H9 (cell line): ENCODE measurements around the gene SH2D6. TPM values are rescaled to one million over a fixed set of nuclear protein-coding genes. Genes with fewer than 3 reads are reported as not detected.

ENCODE experiments used
- DNase-seq: peaks from one replicate; pipeline ENCODE4 v3.0.0-alpha.2; 2017
- H2AFZ ChIP-seq: one replicate; pipeline ENCODE4 v1.6.1; 2013; ENCODE audit warnings: mild to moderate bottlenecking, low read length, control low read depth, moderate library complexity
- H2AK5ac ChIP-seq: 2 replicates; pipeline ENCODE4 v1.6.1; 2013; ENCODE audit warnings: low read length, control low read depth, mixed read lengths; ENCODE audit not compliant: insufficient read length
- H2BK120ac ChIP-seq: one replicate; pipeline ENCODE4 v1.6.1; 2013; ENCODE audit warnings: low read depth, mild to moderate bottlenecking, low read length, control low read depth, inconsistent platforms; ENCODE audit not compliant: poor library complexity, severe bottlenecking
- H2BK12ac ChIP-seq: 2 replicates; pipeline ENCODE4 v1.6.1; 2013; ENCODE audit warnings: low read length, control low read depth, mixed read lengths, low read depth; ENCODE audit not compliant: insufficient read length
- H2BK15ac ChIP-seq: 2 replicates; pipeline ENCODE4 v1.6.1; 2013; ENCODE audit warnings: low read depth, low read length, control low read depth
- H2BK20ac ChIP-seq: one replicate; pipeline ENCODE4 v1.6.1; 2013; ENCODE audit warnings: low read depth, mild to moderate bottlenecking, low read length, control low read depth, inconsistent platforms; ENCODE audit not compliant: poor library complexity, severe bottlenecking
- H2BK5ac ChIP-seq: 2 replicates; pipeline ENCODE4 v1.6.1; 2013; ENCODE audit warnings: low read length, control low read depth, mixed read lengths; ENCODE audit not compliant: insufficient read length
- H3K14ac ChIP-seq: 2 replicates; pipeline ENCODE4 v1.6.1; 2013; ENCODE audit warnings: low read length, control low read depth; ENCODE audit not compliant: insufficient read depth
- H3K18ac ChIP-seq: 2 replicates; pipeline ENCODE4 v1.6.1; 2013; ENCODE audit warnings: low read depth, mild to moderate bottlenecking, mixed read lengths, low read length, control low read depth; ENCODE audit not compliant: insufficient read length
- H3K23ac ChIP-seq: 2 replicates; pipeline ENCODE4 v1.6.1; 2013; ENCODE audit warnings: low read length, control low read depth, mixed read lengths, low read depth; ENCODE audit not compliant: insufficient read length
- H3K23me2 ChIP-seq: 2 replicates; pipeline ENCODE4 v1.6.1; 2013; ENCODE audit warnings: low read depth, mild to moderate bottlenecking, mixed read lengths, low read length, control low read depth; ENCODE audit not compliant: insufficient read length, poor library complexity, severe bottlenecking
- H3K27ac ChIP-seq: 2 replicates; pipeline ENCODE4 v1.5.1; 2013; ENCODE audit warnings: low read length, control low read depth, mixed read lengths, low read depth; ENCODE audit not compliant: insufficient read length
- H3K27me3 ChIP-seq: 2 replicates; pipeline ENCODE4 v1.6.1; 2013; ENCODE audit warnings: low read length, control low read depth, inconsistent platforms; ENCODE audit not compliant: insufficient read depth
- H3K4ac ChIP-seq: 2 replicates; pipeline ENCODE4 v1.6.1; 2013; ENCODE audit warnings: low read depth, mild to moderate bottlenecking, control low read depth, inconsistent platforms, low read length, moderate library complexity
- H3K4me1 ChIP-seq: 2 replicates; pipeline ENCODE4 v1.6.1; 2013; ENCODE audit warnings: low read length, control low read depth, inconsistent platforms; ENCODE audit not compliant: insufficient read depth
- H3K4me2 ChIP-seq: 2 replicates; pipeline ENCODE4 v1.6.1; 2013; ENCODE audit warnings: low read length, control low read depth, mixed read lengths; ENCODE audit not compliant: insufficient read length, insufficient read depth
- H3K56ac ChIP-seq: 2 replicates; pipeline ENCODE4 v1.6.1; 2013; ENCODE audit warnings: low read depth, mild to moderate bottlenecking, mixed read lengths, low read length, control low read depth; ENCODE audit not compliant: insufficient read length
- H3K79me1 ChIP-seq: 2 replicates; pipeline ENCODE4 v1.6.1; 2013; ENCODE audit warnings: low read depth, mild to moderate bottlenecking, moderate library complexity, low read length, control low read depth, inconsistent platforms; ENCODE audit not compliant: insufficient read depth, poor library complexity, severe bottlenecking
- H3K79me2 ChIP-seq: 2 replicates; pipeline ENCODE4 v1.6.1; 2013; ENCODE audit warnings: low read length, control low read depth, inconsistent platforms; ENCODE audit not compliant: insufficient read depth
- H3K9ac ChIP-seq: 2 replicates; pipeline ENCODE4 v1.6.1; 2013; ENCODE audit warnings: low read length, control low read depth, mixed read lengths; ENCODE audit not compliant: insufficient read length; ENCODE audit errors: extremely low read depth
- H3K9me3 ChIP-seq: one replicate; pipeline ENCODE4 v1.6.1; 2013; ENCODE audit warnings: low read depth, low read length, inconsistent platforms; ENCODE audit not compliant: control insufficient read depth
- H3T11ph ChIP-seq: one replicate; pipeline ENCODE4 v1.6.1; 2013; ENCODE audit warnings: mild to moderate bottlenecking, low read length, control low read depth, inconsistent platforms
- H4K20me1 ChIP-seq: one replicate; pipeline ENCODE4 v1.6.1; 2013; ENCODE audit not compliant: control insufficient read depth, insufficient read length, insufficient read depth
- H4K5ac ChIP-seq: 2 replicates; pipeline ENCODE4 v1.6.1; 2013; ENCODE audit warnings: low read depth, mild to moderate bottlenecking, mixed read lengths, low read length, control low read depth; ENCODE audit not compliant: insufficient read length
- H4K8ac ChIP-seq: replicated peaks from 2 replicates; pipeline ENCODE4 v1.6.1; 2013; ENCODE audit warnings: low read length, control low read depth, mixed read lengths, low read depth; ENCODE audit not compliant: insufficient read length
- H4K91ac ChIP-seq: 2 replicates; pipeline ENCODE4 v1.6.1; 2013; ENCODE audit warnings: low read depth, mild to moderate bottlenecking, moderate library complexity, mixed read lengths, low read length, control low read depth; ENCODE audit not compliant: insufficient read length
- H3K27ac Mint-ChIP-seq, 3 experiments: 2 replicates in 2 of 3; 3 replicates in 1 of 3; pipeline ENCODE4 v1.8.0; 2020 to 2021; ENCODE audit warnings: mixed read lengths in 3 of 3, mild to moderate bottlenecking in 1 of 3, moderate library complexity in 1 of 3
- H3K27me3 Mint-ChIP-seq: 2 replicates; pipeline ENCODE4 v1.8.0; 2021; ENCODE audit warnings: low read depth, mild to moderate bottlenecking, moderate library complexity, mixed read lengths
- H3K36me3 Mint-ChIP-seq, 3 experiments: 2 replicates in 2 of 3; 3 replicates in 1 of 3; pipeline ENCODE4 v1.8.0; 2020 to 2021; ENCODE audit warnings: low read depth in 3 of 3, mixed read lengths in 3 of 3; ENCODE audit not compliant: insufficient read depth in 1 of 3
- H3K4me1 Mint-ChIP-seq, 2 experiments: 2 replicates each; pipeline ENCODE4 v1.8.0; 2020; ENCODE audit warnings: mixed read lengths in 2 of 2
- H3K4me3 Mint-ChIP-seq, 2 experiments: 2 replicates in 1 of 2; 3 replicates in 1 of 2; pipeline ENCODE4 v1.8.0; 2020 to 2021; ENCODE audit warnings: mild to moderate bottlenecking in 2 of 2, mixed read lengths in 2 of 2, moderate library complexity in 1 of 2
- H3K9me3 Mint-ChIP-seq, 2 experiments: 2 replicates in 1 of 2; 3 replicates in 1 of 2; pipeline ENCODE4 v1.8.0; 2020; ENCODE audit warnings: mild to moderate bottlenecking in 2 of 2, mixed read lengths in 2 of 2, moderate library complexity in 1 of 2
- CTCF ChIP-seq: fragments of 200-600 bp; sonication (generic); conservative IDR thresholded peaks from 3 replicates; pipeline ENCODE4 v1.8.0; 2021; ENCODE audit warnings: antibody characterized with exemption, mild to moderate bottlenecking
- WGBS: extraction: QIAGEN DNeasy Blood & Tissue Kit; methylation state at CpG from one replicate; pipeline ENCODE4 v1.1.7; 2013; ENCODE audit warnings: missing lambda C conversion rate, low lambda C conversion rate, mixed read lengths; ENCODE audit not compliant: insufficient read length; ENCODE audit errors: extremely low coverage; 5-methylcytosine and 5-hydroxymethylcytosine counted together
- total RNA-seq: library from RNA; stranded (reverse); gene quantifications from 2 replicates; pipeline ENCODE4 v1.2.1, GENCODE V29; 2021

Gene SH2D6
- total RNA-seq, 1 experiment from 2014 or later: 0.61 TPM

- no peak overlapping the region for H3K14ac ChIP-seq
- no peak overlapping the region for H4K5ac ChIP-seq
- no peaks in the 10 kb centered on the region for H3K9me3 ChIP-seq
- H3K79me1 ChIP-seq: no peaks in the 10 kb centered on the region
- H3K4ac ChIP-seq: no peak overlapping the region
- H3K23ac ChIP-seq: no peak overlapping the region
- no peak overlapping the region for H2BK5ac ChIP-seq
- H2BK12ac ChIP-seq: no peak overlapping the region
- no peak overlapping the region for H2AFZ ChIP-seq
- no peak overlapping the region for H3K9ac ChIP-seq
- H2AK5ac ChIP-seq: no peak overlapping the region
- no peak overlapping the region for H3K4me2 ChIP-seq
- H3K27ac ChIP-seq: no peak overlapping the region
- no peaks in the 10 kb centered on the region for H3K79me2 ChIP-seq
- H3T11ph ChIP-seq: no peak overlapping the region
- no peak overlapping the region for H2BK15ac ChIP-seq
- H2BK20ac ChIP-seq: no peak overlapping the region
- H3K4me1 ChIP-seq: peaks cover 13% of the 10 kb centered on the region; the same call in 1 of the 2 replicates
- Mint-ChIP-seq H3K36me3 (no peaks in the 10 kb centered on the region), H3K27ac (no peak overlapping the region), H3K9me3 (no peaks in the 10 kb centered on the region; a peak in 2 of 5 replicates), H3K27me3 (peaks cover 18% of the 10 kb centered on the region), H3K4me3 (no peak overlapping the region), H3K4me1 (peaks cover 41 to 59% of the 10 kb centered on the region in 2 experiments)
- no peaks in the 10 kb centered on the region for H4K20me1 ChIP-seq
- H4K91ac ChIP-seq: no peak overlapping the region
- H3K18ac ChIP-seq: no peak overlapping the region
- no CpG with 5 or more reads among the region's 21 CpGs for WGBS
- no peak overlapping the region for H3K56ac ChIP-seq
- H4K8ac ChIP-seq: no peak overlapping the region
- H3K23me2 ChIP-seq: peaks cover 8% of the 10 kb centered on the region
- no peaks in the 10 kb centered on the region; the same call in 1 of the 2 replicates for H3K27me3 ChIP-seq
- no peak for DNase-seq
- no peak for TF ChIP-seq CTCF
- no peak overlapping the region for H2BK120ac ChIP-seq
These were observed 16.9 kb downstream of the SH2D6 start for GRCh38 chr2:85435220-85435958.
